ENCODE results near the gene COMT. TPM values are rescaled to one million over a fixed set of nuclear protein-coding genes. Genes with fewer than 3 reads are reported as not detected.

The COMT gene
- total and polyA plus RNA-seq, 7 donors: 63.6 to 146 (median 117) TPM

DNA sequence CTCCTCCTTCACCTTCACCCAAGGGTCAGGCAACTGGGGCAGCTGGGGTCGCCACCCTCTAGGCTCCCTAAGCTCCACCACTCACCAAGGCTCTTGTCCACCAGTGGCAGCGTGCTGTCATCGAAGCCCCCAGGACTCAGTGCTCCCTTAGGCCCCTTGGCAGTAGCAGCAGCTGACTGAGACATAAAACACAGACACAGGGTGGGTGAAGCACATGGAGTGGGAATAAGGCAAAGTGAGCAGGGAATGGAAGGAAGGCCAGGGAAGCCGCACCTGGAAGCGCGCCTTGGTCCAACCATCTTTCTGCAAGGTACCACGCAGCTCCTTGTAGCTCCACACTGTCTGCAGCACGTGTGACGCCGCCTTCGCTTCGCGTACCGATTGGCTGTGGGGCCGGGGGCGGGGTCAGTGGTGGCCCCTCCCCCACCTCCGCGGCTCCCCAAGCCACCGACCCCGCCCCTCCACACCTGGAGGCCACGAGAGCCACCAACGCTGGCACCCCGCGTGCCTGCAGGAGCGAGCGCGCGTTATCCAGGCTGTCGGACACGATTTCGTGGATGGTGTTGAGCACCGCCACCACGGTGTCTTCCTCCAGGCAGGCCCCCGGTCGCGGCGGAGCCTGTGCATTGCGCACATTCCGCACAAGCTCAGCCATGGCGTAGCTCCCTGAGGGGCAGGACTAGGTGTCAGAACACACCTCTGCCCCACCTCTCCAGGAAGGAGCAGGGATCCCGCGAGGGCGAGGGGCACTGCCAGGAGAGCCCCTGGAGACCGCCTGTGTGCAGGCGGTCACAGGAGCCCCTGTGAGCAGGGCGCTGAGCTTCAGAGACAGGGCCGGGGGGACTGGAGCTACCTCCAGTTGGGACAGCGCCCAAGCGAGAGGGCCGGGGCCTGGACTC lies 31.3 kb downstream of the COMT start:
- no peak overlapping the region for H3K27ac ChIP-seq
- DNase-seq: no peak
- ATAC-seq: no peak
- H3K4me1 ChIP-seq: no peaks in the 10 kb centered on the region
- 90 to 93% (median 92%) methylated on average over 49 to 50 of the region's 50 CpGs for WGBS, 3 donors
- no peaks in the 10 kb centered on the region for H3K9me3 ChIP-seq
- H3K4me3 ChIP-seq: no peak overlapping the region
- H3K27me3 ChIP-seq (ENCODE audit: insufficient read depth in 3 of 3, low read length in 2 of 3): no peaks in the 10 kb centered on the region
- intact Hi-C loops (cut with DNase I): loop anchor here in 1 of 2 donors (5.0 kb wide), 1 partner anchor 154 kb away; no protein-coding TSS in a partner anchor
- no peak for TF ChIP-seq CTCF (IDR thresholded peaks at IDR 0.05)
- peaks cover 0 to 73% of the 10 kb centered on the region in 2 donors for H3K36me3 ChIP-seq (ENCODE audit: insufficient read depth in 1 of 2, low read depth in 1 of 2)

GRCh38 chr22:19973551-19974267 lies 32.1 kb downstream of the COMT start:
- H3K27ac ChIP-seq: no peak overlapping the region
- ATAC-seq: no peak
- no peaks in the 10 kb centered on the region for H3K27me3 ChIP-seq (ENCODE audit: insufficient read depth in 3 of 3, low read length in 2 of 3)
- no peaks in the 10 kb centered on the region for H3K9me3 ChIP-seq
- H3K36me3 ChIP-seq (ENCODE audit: insufficient read depth in 1 of 2, low read depth in 1 of 2): peaks cover 0 to 73% of the 10 kb centered on the region in 2 donors
- no peak for DNase-seq
- intact Hi-C loops (cut with DNase I): loop anchor here in 1 of 2 donors (5.0 kb wide), 1 partner anchor 154 kb away; no protein-coding TSS in a partner anchor
- 94 to 95% (median 95%) methylated on average over 44 to 46 of the region's 46 CpGs for WGBS, 3 donors
- no peaks in the 10 kb centered on the region for H3K4me1 ChIP-seq
- no peak for TF ChIP-seq CTCF (IDR thresholded peaks at IDR 0.05)
- no peak overlapping the region for H3K4me3 ChIP-seq

- TF ChIP-seq CTCF (IDR thresholded peaks at IDR 0.05): no peak
- Histone ChIP-seq H3K9me3 (no peaks in the 10 kb centered on the region), H3K27ac (no peak overlapping the region), H3K36me3 (ENCODE audit: insufficient read depth in 1 of 2, low read depth in 1 of 2) (peaks cover 0 to 73% of the 10 kb centered on the region in 2 donors), H3K27me3 (ENCODE audit: insufficient read depth in 3 of 3, low read length in 2 of 3) (no peaks in the 10 kb centered on the region), H3K4me3 (no peak overlapping the region), H3K4me1 (no peaks in the 10 kb centered on the region)
- WGBS, 3 donors: 71 to 74% (median 74%) methylated on average over 11 of the region's 11 CpGs
- ATAC-seq: no peak
- DNase-seq: no peak
- intact Hi-C loops (cut with DNase I): loop anchor here in 1 of 2 donors (5.0 kb wide), 1 partner anchor 153 kb away; no protein-coding TSS in a partner anchor
Measured at GRCh38 chr22:19974268-19974861, 32.8 kb downstream of the COMT start.

- peaks cover 0 to 73% of the 10 kb centered on the region in 2 donors for H3K36me3 ChIP-seq (ENCODE audit: insufficient read depth in 1 of 2, low read depth in 1 of 2)
- no peak overlapping the region for H3K4me3 ChIP-seq
- no peak overlapping the region for H3K27ac ChIP-seq
- H3K9me3 ChIP-seq: no peaks in the 10 kb centered on the region
- 74 to 80% (median 75%) methylated on average over 13 of the region's 13 CpGs for WGBS, 3 donors
- ATAC-seq: no peak
- no peaks in the 10 kb centered on the region for H3K4me1 ChIP-seq
- DNase-seq: no peak
- intact Hi-C loops (cut with DNase I): loop anchor here in 1 of 2 donors (5.0 kb wide), 1 partner anchor 152 kb away; no protein-coding TSS in a partner anchor
- no peaks in the 10 kb centered on the region for H3K27me3 ChIP-seq (ENCODE audit: insufficient read depth in 3 of 3, low read length in 2 of 3)
- no peak for TF ChIP-seq CTCF (IDR thresholded peaks at IDR 0.05)
Measured at GRCh38 chr22:19974935-19975706, 33.5 kb downstream of the COMT start.
